Smooth muscle cell (in vitro differentiated cells): Measurements from ENCODE around the gene ELFN2. TPM values are rescaled to one million over a fixed set of nuclear protein-coding genes. Genes with fewer than 3 reads are reported as not detected.

Experiments used
- DNase-seq: peaks from one replicate; lab custom pipeline; 2025; ENCODE audit not compliant: unreplicated experiment; lab: John Stamatoyannopoulos, UW
- H2AFZ ChIP-seq: fragments of 200-600 bp; sonication (generic); 2 replicates; pipeline ENCODE4 v1.6.0; 2016; ENCODE audit warnings: antibody characterized with exemption, low read depth, mild to moderate bottlenecking
- H3F3A ChIP-seq: fragments of 200-600 bp; sonication (generic); 2 replicates; pipeline ENCODE4 v1.6.0; 2017; ENCODE audit warnings: antibody characterized with exemption, low read depth
- H3K27ac ChIP-seq: fragments of 200-600 bp; sonication (generic); 2 replicates; pipeline ENCODE4 v1.5.1; 2016; ENCODE audit warnings: low read depth, mild to moderate bottlenecking
- H3K27me3 ChIP-seq: fragments of 200-600 bp; sonication (generic); 2 replicates; pipeline ENCODE4 v1.6.1; 2016; ENCODE audit warnings: low read depth, mild to moderate bottlenecking
- H3K36me3 ChIP-seq: fragments of 200-600 bp; sonication (generic); 2 replicates; pipeline ENCODE4 v1.5.1; 2016; ENCODE audit warnings: low read depth
- H3K4me1 ChIP-seq: fragments of 200-600 bp; sonication (generic); 2 replicates; pipeline ENCODE4 v1.5.1; 2016; ENCODE audit warnings: low read depth
- H3K4me2 ChIP-seq: fragments of 200-600 bp; sonication (generic); 2 replicates; pipeline ENCODE4 v1.6.0; 2016; ENCODE audit warnings: mild to moderate bottlenecking
- H3K4me3 ChIP-seq: fragments of 200-600 bp; sonication (generic); 2 replicates; pipeline ENCODE4 v1.5.1; 2016; ENCODE audit warnings: mild to moderate bottlenecking
- H3K79me2 ChIP-seq: fragments of 200-600 bp; sonication (generic); 2 replicates; pipeline ENCODE4 v1.6.0; 2016; ENCODE audit warnings: low read depth, mild to moderate bottlenecking
- H3K9ac ChIP-seq: fragments of 200-600 bp; sonication (generic); 2 replicates; pipeline ENCODE4 v1.6.0; 2016; ENCODE audit warnings: low read depth
- H3K9me3 ChIP-seq: fragments of 200-600 bp; sonication (generic); replicated peaks from 2 replicates; pipeline ENCODE4 v1.5.1; 2016; ENCODE audit warnings: low read depth
- H4K20me1 ChIP-seq: fragments of 200-600 bp; sonication (generic); 2 replicates; pipeline ENCODE4 v1.6.0; 2016; ENCODE audit warnings: low read depth
- WGBS: methylation state at CpG from one replicate; pipeline ENCODE4 v1.1.7; 2016; ENCODE audit warnings: low lambda C conversion rate; 5-methylcytosine and 5-hydroxymethylcytosine counted together
- polyA plus RNA-seq: library from polyadenylated mRNA; unstranded; fragments of >200 nt; fragmentation: Nextera tagmentation; extraction: Ambion mirVana; gene quantifications from 2 replicates; pipeline ENCODE4 v1.2.1, GENCODE V29; 2016
- total RNA-seq: library from RNA; depleted of rRNA; stranded (reverse); fragments of >200 nt; gene quantifications from 2 replicates; pipeline ENCODE4 v1.2.3, GENCODE V29; 2014
- TF ChIP-seq, protein P1 (sequence below): fragments of 200-600 bp; sonication (generic); IDR thresholded peaks from 2 replicates; pipeline ENCODE4 v1.5.1; 2017; ENCODE audit warnings: borderline replicate concordance, mild to moderate bottlenecking, antibody characterized with exemption; ENCODE audit not compliant: insufficient read depth, poor library complexity, severe bottlenecking

Gene ELFN2
- total and polyA plus RNA-seq, 2 experiments from 2014 or later = 0.63 to 1.3 TPM

DNA sequence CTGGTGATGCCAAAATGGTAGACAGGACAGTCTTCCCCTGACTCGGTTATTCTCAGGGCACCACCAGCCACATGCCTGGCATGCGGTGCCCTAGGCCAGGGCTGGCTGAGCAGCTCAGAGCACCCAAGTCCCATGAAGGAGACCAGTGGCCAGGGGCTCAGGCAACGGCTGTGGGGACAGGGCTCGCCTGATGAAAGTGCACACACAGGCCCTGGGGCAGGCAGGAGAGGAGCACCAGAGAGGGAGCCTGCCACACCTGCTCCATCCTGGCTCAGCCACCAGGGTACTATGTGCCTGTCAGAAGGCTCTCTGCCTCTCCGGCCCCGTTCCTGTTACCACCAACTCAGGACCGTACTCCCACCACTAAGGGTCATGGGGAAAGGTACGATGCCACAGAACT, 12.1 kb downstream of the ELFN2 start:
- Histone ChIP-seq H3K4me2 (no peak overlapping the region), H3K4me3 (no peak overlapping the region), H3F3A (no peaks in the 10 kb centered on the region), H3K9ac (no peak overlapping the region), H3K27ac (no peak overlapping the region), H3K4me1 (peaks cover under 1% of the 10 kb centered on the region), H4K20me1 (no peaks in the 10 kb centered on the region), H3K9me3 (no peaks in the 10 kb centered on the region), H2AFZ (no peak overlapping the region), H3K79me2 (no peaks in the 10 kb centered on the region), H3K27me3 (peaks cover 25% of the 10 kb centered on the region), H3K36me3 (no peaks in the 10 kb centered on the region)
- DNase-seq = no peak
- WGBS = 90% methylated on average over 8 of the region's 8 CpGs
- TF ChIP-seq, protein P1, sequence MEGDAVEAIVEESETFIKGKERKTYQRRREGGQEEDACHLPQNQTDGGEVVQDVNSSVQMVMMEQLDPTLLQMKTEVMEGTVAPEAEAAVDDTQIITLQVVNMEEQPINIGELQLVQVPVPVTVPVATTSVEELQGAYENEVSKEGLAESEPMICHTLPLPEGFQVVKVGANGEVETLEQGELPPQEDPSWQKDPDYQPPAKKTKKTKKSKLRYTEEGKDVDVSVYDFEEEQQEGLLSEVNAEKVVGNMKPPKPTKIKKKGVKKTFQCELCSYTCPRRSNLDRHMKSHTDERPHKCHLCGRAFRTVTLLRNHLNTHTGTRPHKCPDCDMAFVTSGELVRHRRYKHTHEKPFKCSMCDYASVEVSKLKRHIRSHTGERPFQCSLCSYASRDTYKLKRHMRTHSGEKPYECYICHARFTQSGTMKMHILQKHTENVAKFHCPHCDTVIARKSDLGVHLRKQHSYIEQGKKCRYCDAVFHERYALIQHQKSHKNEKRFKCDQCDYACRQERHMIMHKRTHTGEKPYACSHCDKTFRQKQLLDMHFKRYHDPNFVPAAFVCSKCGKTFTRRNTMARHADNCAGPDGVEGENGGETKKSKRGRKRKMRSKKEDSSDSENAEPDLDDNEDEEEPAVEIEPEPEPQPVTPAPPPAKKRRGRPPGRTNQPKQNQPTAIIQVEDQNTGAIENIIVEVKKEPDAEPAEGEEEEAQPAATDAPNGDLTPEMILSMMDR = no peak

DNA sequence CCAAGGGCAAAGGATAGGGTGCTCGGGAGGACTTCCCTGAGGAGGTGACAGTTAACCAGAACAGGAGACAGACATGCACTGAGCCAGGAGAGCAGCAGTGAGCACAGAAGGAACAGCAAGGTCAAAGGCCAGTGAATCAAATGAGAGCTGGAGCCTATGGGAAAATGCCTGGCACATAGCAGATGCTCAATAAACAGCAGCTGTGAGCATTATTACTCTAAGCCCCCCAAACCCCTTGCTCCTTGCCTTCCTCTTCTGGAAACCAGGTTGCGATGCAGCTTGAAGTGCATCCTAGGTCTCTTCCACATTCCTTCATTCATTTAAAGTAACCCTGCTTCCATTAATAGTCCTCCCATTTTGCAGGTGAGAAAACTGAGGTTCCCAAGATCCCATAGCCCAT, 13.0 kb downstream of the ELFN2 start:
- H4K20me1 ChIP-seq = no peaks in the 10 kb centered on the region
- no peak overlapping the region for H2AFZ ChIP-seq
- H3K36me3 ChIP-seq = no peaks in the 10 kb centered on the region
- H3K27me3 ChIP-seq = peaks cover 16% of the 10 kb centered on the region
- no peak overlapping the region for H3K4me3 ChIP-seq
- TF ChIP-seq, protein P1 = no peak
- no peaks in the 10 kb centered on the region for H3K9me3 ChIP-seq
- DNase-seq = no peak
- no peak overlapping the region for H3K9ac ChIP-seq
- no peak overlapping the region for H3K4me2 ChIP-seq
- no peaks in the 10 kb centered on the region for H3F3A ChIP-seq
- H3K27ac ChIP-seq = no peak overlapping the region
- WGBS = 88% methylated on average over 2 of the region's 2 CpGs
- no peaks in the 10 kb centered on the region for H3K4me1 ChIP-seq
- no peaks in the 10 kb centered on the region for H3K79me2 ChIP-seq

DNA sequence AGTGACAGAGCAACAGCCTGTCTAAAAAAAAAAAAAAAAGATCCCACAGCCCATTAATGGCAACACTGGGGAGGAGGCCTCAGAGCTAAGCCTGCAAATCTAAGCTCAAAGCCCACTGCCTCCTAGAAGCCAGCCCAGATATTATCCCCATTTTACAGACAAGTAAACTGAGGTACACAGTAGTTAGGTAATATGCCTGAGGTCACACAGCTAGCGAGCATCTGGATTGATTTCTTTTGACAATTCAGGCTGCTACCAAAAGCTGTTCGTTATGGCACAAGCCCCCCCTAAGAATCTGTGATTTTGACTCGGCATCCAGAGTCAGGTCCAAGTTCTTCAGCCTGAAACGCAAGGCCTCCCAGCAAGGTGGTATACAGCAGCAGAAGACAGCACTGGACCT, 13.7 kb downstream of the ELFN2 start:
- Histone ChIP-seq H3K4me1 (no peaks in the 10 kb centered on the region), H3K27me3 (peaks cover 8% of the 10 kb centered on the region), H3K4me2 (no peak overlapping the region), H3K4me3 (no peak overlapping the region), H3K9ac (no peak overlapping the region), H3K27ac (no peak overlapping the region), H4K20me1 (no peaks in the 10 kb centered on the region), H3F3A (no peaks in the 10 kb centered on the region), H3K79me2 (no peaks in the 10 kb centered on the region), H2AFZ (no peak overlapping the region), H3K36me3 (no peaks in the 10 kb centered on the region), H3K9me3 (no peaks in the 10 kb centered on the region)
- WGBS = 88% methylated on average over 4 of the region's 4 CpGs
- TF ChIP-seq, protein P1 = no peak
- no peak for DNase-seq

DNA sequence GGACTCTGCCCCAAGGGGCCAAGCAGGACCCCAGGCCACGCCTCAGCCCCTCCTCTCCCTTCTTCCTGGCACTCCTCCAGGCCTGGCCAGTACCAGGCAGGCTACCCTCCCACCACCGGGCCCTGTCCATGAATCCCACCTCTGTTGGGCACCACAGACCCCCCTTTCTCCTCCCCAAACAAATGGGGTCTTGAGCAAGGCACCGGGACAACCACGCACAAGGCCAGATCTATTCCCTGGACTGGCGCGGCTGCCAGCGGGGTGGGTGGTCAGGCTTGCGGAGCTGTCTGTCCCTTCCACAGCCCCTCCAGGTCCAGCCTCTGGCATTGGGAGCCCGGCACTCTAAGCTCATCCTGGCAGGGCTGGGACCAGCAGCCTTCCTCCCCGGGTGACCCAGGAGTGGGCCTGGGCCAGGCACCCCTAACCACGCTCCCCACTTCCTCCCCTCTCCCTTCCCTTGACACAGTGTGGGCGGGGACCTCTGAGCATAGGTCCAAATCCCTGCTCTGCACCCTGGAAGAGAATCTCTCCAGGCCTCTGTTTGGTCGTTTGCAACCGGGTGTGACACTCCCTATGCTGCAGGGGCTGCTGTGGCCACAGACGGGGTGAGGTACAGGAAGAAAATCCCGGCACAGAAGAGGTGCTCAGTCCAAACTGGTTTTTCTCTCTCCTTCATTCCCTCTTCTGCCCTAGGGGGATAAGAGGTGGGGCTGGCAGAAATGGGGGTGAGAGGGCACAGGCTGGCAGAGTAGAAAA, 14.6 kb downstream of the ELFN2 start:
- no peaks in the 10 kb centered on the region for H3K27me3 ChIP-seq
- no peak overlapping the region for H3K4me3 ChIP-seq
- no peaks in the 10 kb centered on the region for H3K4me1 ChIP-seq
- H2AFZ ChIP-seq = no peak overlapping the region
- no peaks in the 10 kb centered on the region for H3K9me3 ChIP-seq
- no peaks in the 10 kb centered on the region for H3K36me3 ChIP-seq
- H3K9ac ChIP-seq = no peak overlapping the region
- no peaks in the 10 kb centered on the region for H4K20me1 ChIP-seq
- no peaks in the 10 kb centered on the region for H3F3A ChIP-seq
- TF ChIP-seq, protein P1 = no peak
- DNase-seq = no peak
- no peak overlapping the region for H3K27ac ChIP-seq
- WGBS = 86% methylated on average over 16 of the region's 16 CpGs
- H3K79me2 ChIP-seq = no peaks in the 10 kb centered on the region
- no peak overlapping the region for H3K4me2 ChIP-seq
